Loucy (cell line): ENCODE measurements around the gene ZNF766.

Source experiments
- H2AFZ ChIP-seq: fragments of 200-600 bp; sonication (generic); 2 replicates; pipeline ENCODE4 v1.6.0; 2016; ENCODE audit warnings: antibody characterized with exemption, mild to moderate bottlenecking, low read length, moderate library complexity
- H3F3A ChIP-seq: fragments of 200-600 bp; 2 replicates; pipeline ENCODE4 v1.6.0; 2016; ENCODE audit warnings: antibody characterized with exemption, low read depth, mild to moderate bottlenecking
- H3K27me3 ChIP-seq: fragments of 200-600 bp; sonication (generic); 2 replicates; pipeline ENCODE4 v1.6.1; 2014; ENCODE audit warnings: low read length, mild to moderate bottlenecking; ENCODE audit not compliant: insufficient read depth, poor library complexity, severe bottlenecking
- H3K36me3 ChIP-seq: fragments of 200-600 bp; sonication (generic); 2 replicates; pipeline ENCODE4 v1.6.1; 2016; ENCODE audit warnings: low read length; ENCODE audit not compliant: insufficient read depth
- H3K4me1 ChIP-seq: fragments of 200-600 bp; sonication (generic); 2 replicates; pipeline ENCODE4 v1.5.1; 2014; ENCODE audit warnings: low read length, mild to moderate bottlenecking; ENCODE audit not compliant: insufficient read depth, poor library complexity, severe bottlenecking
- H3K4me2 ChIP-seq: fragments of 200-600 bp; sonication (generic); 2 replicates; pipeline ENCODE4 v1.6.0; 2014; ENCODE audit warnings: antibody characterized with exemption, low read length, low read depth, mild to moderate bottlenecking; ENCODE audit not compliant: poor library complexity, severe bottlenecking
- H3K4me3 ChIP-seq: fragments of 200-600 bp; sonication (generic); 2 replicates; pipeline ENCODE4 v1.5.1; 2014; ENCODE audit warnings: low read length, mild to moderate bottlenecking, mixed read lengths; ENCODE audit not compliant: poor library complexity, severe bottlenecking
- H3K79me2 ChIP-seq: fragments of 200-600 bp; sonication (generic); 2 replicates; pipeline ENCODE4 v1.6.1; 2014; ENCODE audit warnings: low read length; ENCODE audit not compliant: insufficient read depth
- H3K9ac ChIP-seq: fragments of 200-600 bp; sonication (generic); 2 replicates; pipeline ENCODE4 v1.6.0; 2014; ENCODE audit warnings: mild to moderate bottlenecking, low read depth, low read length, moderate library complexity; ENCODE audit not compliant: poor library complexity, severe bottlenecking
- H3K9me2 ChIP-seq: fragments of 200-600 bp; sonication (generic); replicated peaks from 2 replicates; pipeline ENCODE4 v1.6.1; 2016; ENCODE audit warnings: low read depth, low read length, mixed read lengths
- H3K9me3 ChIP-seq: fragments of 200-600 bp; sonication (generic); 2 replicates; pipeline ENCODE4 v1.6.1; 2014; ENCODE audit warnings: mild to moderate bottlenecking, antibody characterized with exemption, low read length, low read depth; ENCODE audit not compliant: insufficient read depth
- H4K20me1 ChIP-seq: fragments of 200-600 bp; sonication (generic); 2 replicates; pipeline ENCODE4 v1.6.0; 2014; ENCODE audit warnings: antibody characterized with exemption, low read length, mild to moderate bottlenecking; ENCODE audit not compliant: insufficient read depth, poor library complexity, severe bottlenecking
- EZH2phosphoT487 ChIP-seq: fragments of 200-600 bp; IDR thresholded peaks from 2 replicates; pipeline ENCODE4 v1.6.1; 2018; ENCODE audit warnings: antibody characterized with exemption, mild to moderate bottlenecking, moderate library complexity, borderline replicate concordance
- TF ChIP-seq, protein P1 (sequence below): fragments of 200-600 bp; sonication (generic); conservative IDR thresholded peaks from 2 replicates; pipeline ENCODE4 v1.5.1; 2014; ENCODE audit warnings: mild to moderate bottlenecking, antibody characterized with exemption, low read length

Gene ZNF766

DNA sequence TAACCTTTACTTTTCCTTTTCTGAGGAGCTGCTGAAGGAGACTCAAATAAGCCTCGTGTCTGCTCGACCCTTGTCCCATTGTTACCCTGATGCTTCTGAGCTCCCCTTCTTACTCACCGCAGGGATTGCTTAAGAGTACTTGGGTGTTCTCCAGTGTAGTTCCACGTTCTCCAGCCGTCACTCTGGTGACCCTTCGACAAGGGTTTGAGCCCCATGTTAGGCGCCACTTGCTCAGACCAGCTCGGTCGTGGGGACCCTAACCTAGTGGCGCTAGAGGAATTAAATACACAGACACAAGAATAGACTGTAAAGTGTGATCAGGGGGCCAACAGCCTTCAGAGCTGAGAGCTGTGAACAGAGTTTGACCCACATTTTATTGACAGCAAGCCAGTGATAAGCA is 37.9 kb downstream of the ZNF766 start:
- Histone ChIP-seq H2AFZ (no peak overlapping the region), H3K79me2 (no peaks in the 10 kb centered on the region), H4K20me1 (no peaks in the 10 kb centered on the region), H3K4me3 (no peak overlapping the region), H3K9me2 (no peaks in the 10 kb centered on the region), H3K4me1 (no peaks in the 10 kb centered on the region), H3K9me3 (peaks cover 28% of the 10 kb centered on the region; the same call in 1 of the 2 replicates), H3K9ac (no peak overlapping the region), H3K4me2 (no peak overlapping the region), H3K36me3 (peaks cover 52% of the 10 kb centered on the region; the same call in 1 of the 2 replicates), H3K27me3 (no peaks in the 10 kb centered on the region), H3F3A (no peaks in the 10 kb centered on the region)
- TF ChIP-seq, protein P1, sequence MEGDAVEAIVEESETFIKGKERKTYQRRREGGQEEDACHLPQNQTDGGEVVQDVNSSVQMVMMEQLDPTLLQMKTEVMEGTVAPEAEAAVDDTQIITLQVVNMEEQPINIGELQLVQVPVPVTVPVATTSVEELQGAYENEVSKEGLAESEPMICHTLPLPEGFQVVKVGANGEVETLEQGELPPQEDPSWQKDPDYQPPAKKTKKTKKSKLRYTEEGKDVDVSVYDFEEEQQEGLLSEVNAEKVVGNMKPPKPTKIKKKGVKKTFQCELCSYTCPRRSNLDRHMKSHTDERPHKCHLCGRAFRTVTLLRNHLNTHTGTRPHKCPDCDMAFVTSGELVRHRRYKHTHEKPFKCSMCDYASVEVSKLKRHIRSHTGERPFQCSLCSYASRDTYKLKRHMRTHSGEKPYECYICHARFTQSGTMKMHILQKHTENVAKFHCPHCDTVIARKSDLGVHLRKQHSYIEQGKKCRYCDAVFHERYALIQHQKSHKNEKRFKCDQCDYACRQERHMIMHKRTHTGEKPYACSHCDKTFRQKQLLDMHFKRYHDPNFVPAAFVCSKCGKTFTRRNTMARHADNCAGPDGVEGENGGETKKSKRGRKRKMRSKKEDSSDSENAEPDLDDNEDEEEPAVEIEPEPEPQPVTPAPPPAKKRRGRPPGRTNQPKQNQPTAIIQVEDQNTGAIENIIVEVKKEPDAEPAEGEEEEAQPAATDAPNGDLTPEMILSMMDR: no peak
- no peak for TF ChIP-seq EZH2phosphoT487

GRCh38 chr19:52322429-52322828 is 53.0 kb downstream of the ZNF766 start:
- Histone ChIP-seq H4K20me1 (no peaks in the 10 kb centered on the region), H3K79me2 (no peaks in the 10 kb centered on the region), H3F3A (no peaks in the 10 kb centered on the region), H3K9ac (no peak overlapping the region), H3K27me3 (peaks cover 4% of the 10 kb centered on the region), H3K9me2 (no peaks in the 10 kb centered on the region), H3K36me3 (peaks cover 71% of the 10 kb centered on the region), H3K9me3 (peaks cover 59% of the 10 kb centered on the region), H3K4me2 (no peak overlapping the region), H3K4me3 (no peak overlapping the region), H2AFZ (no peak overlapping the region), H3K4me1 (no peaks in the 10 kb centered on the region)
- TF ChIP-seq EZH2phosphoT487: no peak

DNA sequence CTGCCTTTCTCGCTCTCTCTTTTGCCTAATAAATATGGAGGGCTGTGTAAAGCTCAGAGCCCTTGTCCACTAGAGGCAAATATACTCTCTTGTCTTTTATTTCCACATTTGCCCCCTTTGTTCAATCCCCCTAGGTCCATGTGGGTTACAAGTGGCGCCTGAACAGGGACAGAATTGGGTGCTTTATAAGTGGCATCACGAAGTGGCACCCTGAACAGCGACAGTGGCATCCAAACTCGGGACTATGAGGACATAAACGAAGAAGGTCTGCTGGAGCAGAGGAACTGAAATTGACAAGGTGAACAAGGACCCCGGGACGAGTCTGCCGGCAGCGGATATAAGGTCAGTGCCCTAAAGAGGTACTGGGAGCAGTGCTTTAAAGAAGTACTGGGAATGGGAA is 62.4 kb downstream of the ZNF766 start:
- Histone ChIP-seq H3K9me2 (no peaks in the 10 kb centered on the region), H3F3A (no peaks in the 10 kb centered on the region)
- TF ChIP-seq, protein P1: no peak
- no peak for TF ChIP-seq EZH2phosphoT487

GRCh38 chr19:52335768-52336116 is 66.4 kb downstream of the ZNF766 start:
- H3K9ac ChIP-seq: peak overlapping the region; percentile 99
- H3K36me3 ChIP-seq: no peaks in the 10 kb centered on the region
- H3K27me3 ChIP-seq: no peaks in the 10 kb centered on the region
- peaks cover 22% of the 10 kb centered on the region; the same call in 1 of the 2 replicates for H3K9me3 ChIP-seq
- H3F3A ChIP-seq: no peaks in the 10 kb centered on the region
- peak overlapping the region; percentile 97 for H3K4me3 ChIP-seq
- H3K4me2 ChIP-seq: peak overlapping the region; percentile 32
- TF ChIP-seq, protein P1: no peak
- no peak for TF ChIP-seq EZH2phosphoT487
- peak overlapping the region; percentile 94 for H2AFZ ChIP-seq
- H3K9me2 ChIP-seq: no peaks in the 10 kb centered on the region
- H3K79me2 ChIP-seq: peaks cover 23% of the 10 kb centered on the region
- H4K20me1 ChIP-seq: no peaks in the 10 kb centered on the region
- H3K4me1 ChIP-seq: peaks cover 8% of the 10 kb centered on the region

More for the DNA sequence above, 62.4 kb downstream of the ZNF766 start:
- H3K4me2 ChIP-seq: no peak overlapping the region
- H3K27me3 ChIP-seq: no peaks in the 10 kb centered on the region
- peaks cover 7% of the 10 kb centered on the region for H3K79me2 ChIP-seq
- no peak overlapping the region for H2AFZ ChIP-seq
- no peaks in the 10 kb centered on the region for H3K4me1 ChIP-seq
- no peaks in the 10 kb centered on the region for H4K20me1 ChIP-seq
- H3K4me3 ChIP-seq: no peak overlapping the region
- H3K9ac ChIP-seq: no peak overlapping the region
- peaks cover 29% of the 10 kb centered on the region; the same call in 1 of the 2 replicates for H3K9me3 ChIP-seq
- H3K36me3 ChIP-seq: no peaks in the 10 kb centered on the region
